ENCODE results near the gene PPP3R2. TPM values are rescaled to one million over a fixed set of nuclear protein-coding genes. Genes with fewer than 3 reads are reported as not detected.
A peak's percentile ranks its signal among the peaks of the same experiment; 100 is the strongest.

PPP3R2 gene
- total RNA-seq, 1 donor from 2014 or later = not detected

DNA sequence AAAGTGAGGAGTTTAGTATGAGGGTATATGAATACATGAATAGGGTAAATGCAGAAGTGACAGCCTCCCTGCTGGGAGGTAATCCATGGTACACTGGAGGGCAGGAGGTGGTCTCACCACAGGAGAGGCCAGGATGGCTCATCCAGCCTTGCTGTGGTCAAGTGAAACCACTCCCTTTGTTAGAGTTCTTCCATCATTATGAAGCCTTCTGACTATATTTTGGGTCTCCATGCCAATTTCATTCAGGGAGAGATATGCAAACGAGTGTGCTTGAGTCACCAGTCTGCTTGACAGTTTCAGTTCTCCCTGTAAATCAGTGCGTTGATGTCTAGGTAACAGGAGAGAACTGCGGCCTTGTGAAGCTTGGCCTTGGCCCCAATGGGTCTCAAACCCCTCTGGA lies 16.4 kb downstream of the PPP3R2 start:
- Histone ChIP-seq H3F3A (ENCODE audit: low read depth) (no peaks in the 10 kb centered on the region), H3K27me3 (no peaks in the 10 kb centered on the region), H3K4me2 (no peak overlapping the region), H3K4me3 (no peak overlapping the region), H3K9ac (no peak overlapping the region), H3K27ac (no peak overlapping the region), H3K4me1 (peaks cover 4% of the 10 kb centered on the region), H3K36me3 (no peaks in the 10 kb centered on the region), H3K79me2 (ENCODE audit: low read depth) (no peaks in the 10 kb centered on the region), H2AFZ (replicated peaks) (no peak overlapping the region), H3K9me3 (ENCODE audit: low read depth) (no peaks in the 10 kb centered on the region), H4K20me1 (ENCODE audit: low read depth) (no peaks in the 10 kb centered on the region)
- H3K36me3 Mint-ChIP-seq = no peaks in the 10 kb centered on the region
- no peak overlapping the region for H3K27ac Mint-ChIP-seq
- no peak overlapping the region for H3K4me3 Mint-ChIP-seq
- TF ChIP-seq EZH2phosphoT487 (IDR thresholded peaks at IDR 0.05) (no peak), EZH2 (IDR thresholded peaks at IDR 0.05) (no peak)
- TF ChIP-seq, protein P1, sequence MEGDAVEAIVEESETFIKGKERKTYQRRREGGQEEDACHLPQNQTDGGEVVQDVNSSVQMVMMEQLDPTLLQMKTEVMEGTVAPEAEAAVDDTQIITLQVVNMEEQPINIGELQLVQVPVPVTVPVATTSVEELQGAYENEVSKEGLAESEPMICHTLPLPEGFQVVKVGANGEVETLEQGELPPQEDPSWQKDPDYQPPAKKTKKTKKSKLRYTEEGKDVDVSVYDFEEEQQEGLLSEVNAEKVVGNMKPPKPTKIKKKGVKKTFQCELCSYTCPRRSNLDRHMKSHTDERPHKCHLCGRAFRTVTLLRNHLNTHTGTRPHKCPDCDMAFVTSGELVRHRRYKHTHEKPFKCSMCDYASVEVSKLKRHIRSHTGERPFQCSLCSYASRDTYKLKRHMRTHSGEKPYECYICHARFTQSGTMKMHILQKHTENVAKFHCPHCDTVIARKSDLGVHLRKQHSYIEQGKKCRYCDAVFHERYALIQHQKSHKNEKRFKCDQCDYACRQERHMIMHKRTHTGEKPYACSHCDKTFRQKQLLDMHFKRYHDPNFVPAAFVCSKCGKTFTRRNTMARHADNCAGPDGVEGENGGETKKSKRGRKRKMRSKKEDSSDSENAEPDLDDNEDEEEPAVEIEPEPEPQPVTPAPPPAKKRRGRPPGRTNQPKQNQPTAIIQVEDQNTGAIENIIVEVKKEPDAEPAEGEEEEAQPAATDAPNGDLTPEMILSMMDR (IDR thresholded peaks at IDR 0.05) = no peak
- peaks cover 13% of the 10 kb centered on the region for H3K4me1 Mint-ChIP-seq
- no peaks in the 10 kb centered on the region for H3K9me3 Mint-ChIP-seq
- DNase-seq (ENCODE audit: low spot score) = no peak
- H3K27me3 Mint-ChIP-seq (ENCODE audit: insufficient read depth, low read depth) = peaks cover 3% of the 10 kb centered on the region

DNA sequence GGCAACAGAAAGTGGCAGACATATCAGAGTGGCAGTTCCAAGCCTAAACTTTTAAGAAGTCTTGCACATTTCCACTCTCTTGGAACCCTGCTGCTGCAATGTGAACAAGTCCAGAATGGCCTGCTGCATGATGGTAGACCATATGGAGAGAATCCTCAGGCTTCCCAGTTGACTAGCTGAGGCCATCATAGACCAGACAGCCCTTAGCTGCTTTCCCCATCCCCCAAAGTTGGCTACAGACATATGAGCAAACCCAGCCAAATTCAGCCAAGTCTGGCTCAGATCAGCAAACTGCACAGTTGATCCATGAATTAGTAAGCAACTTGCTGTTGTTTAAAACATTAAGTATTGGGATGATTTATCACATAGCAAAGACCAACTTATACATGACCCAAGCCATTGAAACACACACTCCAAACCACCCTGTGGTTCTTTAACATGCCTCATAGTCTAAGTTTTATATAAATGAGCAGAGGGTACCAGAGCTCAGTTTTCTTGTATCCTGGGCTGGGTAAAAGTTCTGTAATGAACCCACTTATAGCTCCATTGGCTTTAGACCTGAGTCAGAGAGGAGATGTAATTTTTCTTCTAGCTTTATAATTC lies 19.9 kb downstream of the PPP3R2 start:
- H3K36me3 ChIP-seq = no peaks in the 10 kb centered on the region
- H3K4me3 ChIP-seq = no peak overlapping the region
- Mint-ChIP-seq H3K27me3 (ENCODE audit: insufficient read depth, low read depth) (peaks cover 3% of the 10 kb centered on the region), H3K36me3 (peaks cover 3% of the 10 kb centered on the region), H3K4me1 (peaks cover 25% of the 10 kb centered on the region), H3K27ac (no peak overlapping the region), H3K4me3 (no peak overlapping the region), H3K9me3 (no peaks in the 10 kb centered on the region)
- H3K4me2 ChIP-seq = no peak overlapping the region
- H3K79me2 ChIP-seq (ENCODE audit: low read depth) = no peaks in the 10 kb centered on the region
- no peak overlapping the region for H2AFZ ChIP-seq (replicated peaks)
- H3K9me3 ChIP-seq (ENCODE audit: low read depth) = no peaks in the 10 kb centered on the region
- H4K20me1 ChIP-seq (ENCODE audit: low read depth) = no peaks in the 10 kb centered on the region
- no peak overlapping the region for H3K27ac ChIP-seq
- no peaks in the 10 kb centered on the region for H3F3A ChIP-seq (ENCODE audit: low read depth)
- DNase-seq (ENCODE audit: low spot score) = no peak
- H3K4me1 ChIP-seq = peaks cover 4% of the 10 kb centered on the region
- H3K27me3 ChIP-seq = no peaks in the 10 kb centered on the region
- no peak for TF ChIP-seq EZH2phosphoT487 (IDR thresholded peaks at IDR 0.05)
- no peak overlapping the region for H3K9ac ChIP-seq

DNA sequence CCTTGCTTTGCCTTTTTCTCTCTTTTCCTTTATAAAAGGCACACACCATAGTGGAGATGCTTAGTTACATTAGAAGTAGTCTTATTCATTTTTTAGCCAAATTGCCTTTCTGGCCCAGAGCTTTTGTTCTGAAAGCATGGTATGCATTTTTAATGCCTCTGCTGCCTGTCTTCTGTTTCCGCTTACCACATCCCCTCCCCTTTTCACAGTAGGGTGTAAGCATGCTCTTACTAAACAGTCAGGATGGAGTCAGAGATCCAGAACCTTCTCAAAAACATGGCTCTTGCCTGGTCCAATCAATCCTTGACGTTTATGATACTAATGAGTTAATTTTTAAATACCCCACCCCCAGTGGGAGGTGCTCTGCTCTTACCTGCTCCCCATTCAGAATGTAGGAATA lies 22.5 kb downstream of the PPP3R2 start:
- H3K4me3 Mint-ChIP-seq = no peak overlapping the region
- Histone ChIP-seq H4K20me1 (ENCODE audit: low read depth) (no peaks in the 10 kb centered on the region), H3K4me2 (no peak overlapping the region), H3K27me3 (no peaks in the 10 kb centered on the region), H3F3A (ENCODE audit: low read depth) (no peaks in the 10 kb centered on the region), H3K79me2 (ENCODE audit: low read depth) (no peaks in the 10 kb centered on the region), H3K27ac (no peak overlapping the region), H3K36me3 (no peaks in the 10 kb centered on the region), H3K4me1 (no peaks in the 10 kb centered on the region), H2AFZ (replicated peaks) (no peak overlapping the region), H3K9me3 (ENCODE audit: low read depth) (no peaks in the 10 kb centered on the region), H3K4me3 (no peak overlapping the region), H3K9ac (no peak overlapping the region)
- H3K4me1 Mint-ChIP-seq = peaks cover 14% of the 10 kb centered on the region
- no peaks in the 10 kb centered on the region for H3K9me3 Mint-ChIP-seq
- TF ChIP-seq EZH2phosphoT487 (IDR thresholded peaks at IDR 0.05) = no peak
- TF ChIP-seq, protein P1 (IDR thresholded peaks at IDR 0.05) = no peak
- H3K36me3 Mint-ChIP-seq = peaks cover 7% of the 10 kb centered on the region
- H3K27ac Mint-ChIP-seq = peak overlapping the region; percentile 15
- no peaks in the 10 kb centered on the region for H3K27me3 Mint-ChIP-seq (ENCODE audit: insufficient read depth, low read depth)
- DNase-seq (ENCODE audit: low spot score) = no peak

DNA sequence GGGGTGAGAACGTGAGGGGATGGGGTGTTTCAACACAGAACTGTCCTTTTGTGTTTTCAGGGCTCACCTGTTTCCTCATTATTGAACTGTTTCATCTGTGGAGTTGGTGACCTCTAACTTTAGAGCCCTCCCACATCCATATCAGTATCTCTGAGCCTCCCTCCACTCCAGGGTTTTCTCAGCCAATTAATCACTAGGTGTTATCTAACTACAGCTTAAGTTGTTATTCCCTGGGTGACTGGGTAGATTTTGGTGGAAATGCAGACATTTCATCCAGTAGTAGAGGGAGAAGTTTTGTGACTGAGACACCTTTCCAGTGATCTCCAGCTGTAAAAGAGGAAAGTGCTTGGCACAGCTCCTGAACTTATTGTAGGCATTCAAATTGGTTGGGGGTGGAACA lies 23.7 kb downstream of the PPP3R2 start:
- no peak overlapping the region for H2AFZ ChIP-seq (replicated peaks)
- H3K27ac ChIP-seq = no peak overlapping the region
- DNase-seq (ENCODE audit: low spot score) = no peak
- no peak overlapping the region for H3K4me3 Mint-ChIP-seq
- no peaks in the 10 kb centered on the region for H3K36me3 ChIP-seq
- H4K20me1 ChIP-seq (ENCODE audit: low read depth) = no peaks in the 10 kb centered on the region
- no peaks in the 10 kb centered on the region for H3K27me3 Mint-ChIP-seq (ENCODE audit: insufficient read depth, low read depth)
- H3K4me2 ChIP-seq = no peak overlapping the region
- no peak overlapping the region for H3K9ac ChIP-seq
- H3K27me3 ChIP-seq = no peaks in the 10 kb centered on the region
- no peaks in the 10 kb centered on the region for H3K4me1 ChIP-seq
- no peak overlapping the region for H3K4me3 ChIP-seq
- no peak for TF ChIP-seq EZH2 (IDR thresholded peaks at IDR 0.05)
- no peak for TF ChIP-seq EZH2phosphoT487 (IDR thresholded peaks at IDR 0.05)
- H3K79me2 ChIP-seq (ENCODE audit: low read depth) = no peaks in the 10 kb centered on the region
- H3K4me1 Mint-ChIP-seq = peaks cover 12% of the 10 kb centered on the region
- H3K27ac Mint-ChIP-seq = no peak overlapping the region
- H3K9me3 Mint-ChIP-seq = no peaks in the 10 kb centered on the region
- no peaks in the 10 kb centered on the region for H3F3A ChIP-seq (ENCODE audit: low read depth)
- peaks cover 10% of the 10 kb centered on the region for H3K36me3 Mint-ChIP-seq
- H3K9me3 ChIP-seq (ENCODE audit: low read depth) = no peaks in the 10 kb centered on the region
